ENCODE results near the gene SULT1A2. TPM values are rescaled to one million over a fixed set of nuclear protein-coding genes. Genes with fewer than 3 reads are reported as not detected.

SULT1A2 gene
- total RNA-seq, 1 experiment from 2014 or later: not detected

DNA sequence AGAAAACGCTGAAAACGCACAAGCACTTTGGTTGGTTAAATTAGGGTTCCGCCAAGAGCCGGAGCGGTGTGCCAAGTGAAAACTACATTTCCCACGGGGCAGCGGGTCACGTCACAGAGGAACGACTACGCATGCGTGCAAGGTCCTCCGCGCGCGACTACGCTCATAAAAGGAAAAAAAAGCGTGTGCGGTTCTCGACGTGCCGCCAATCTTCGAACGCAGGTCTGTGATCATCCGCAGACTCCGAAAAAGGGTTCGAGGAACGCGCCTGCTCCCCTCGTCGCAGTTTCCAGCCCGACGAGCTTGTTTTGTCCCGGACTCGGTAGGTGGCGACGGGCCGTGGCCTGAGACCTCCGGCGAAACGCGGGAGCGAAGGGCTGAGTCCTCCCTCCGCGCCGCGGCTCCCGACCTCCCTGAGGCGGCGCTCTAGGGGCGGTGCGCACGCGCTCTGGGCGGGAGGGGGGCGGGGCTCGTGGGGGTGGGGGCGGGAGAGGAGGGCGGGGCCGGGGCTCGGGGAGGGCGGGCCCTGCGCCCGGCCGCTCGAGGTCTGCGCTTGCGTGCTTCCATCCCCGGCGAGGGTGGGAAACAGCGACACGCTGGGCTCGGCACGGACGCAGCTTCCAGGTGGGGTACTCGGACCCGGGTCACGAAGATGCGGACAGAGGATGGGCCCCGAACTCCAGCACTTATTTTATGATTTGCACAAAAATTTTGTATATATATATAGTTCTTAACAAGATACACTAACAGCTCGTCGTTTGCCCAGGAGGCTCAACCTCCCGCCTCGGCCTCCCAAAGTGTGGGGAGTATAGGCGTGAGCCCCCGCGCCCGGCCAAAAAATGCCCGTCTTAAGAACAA, 42.8 kb downstream of the SULT1A2 start, which contains the start of gene SGF29:
Gene SGF29, plus strand, starts transcription at position 145 of the 858 bp plus-strand sequence. CDS start 27,150 bp downstream, outside the sequence.
- peak; percentile 94 for ATAC-seq
- ChIA-PET CTCF (interaction anchor here (0.7 to 1.0 kb wide), 2 partner anchors 62 to 362 kb away, joined by 3 to 11 read pairs; no protein-coding TSS in a partner anchor), POLR2A (interaction anchor here (0.8 kb wide), 1 partner anchor 15 kb away, joined by 7 read pairs; the partner anchor contains the start of gene NUPR1)
- DNase-seq (ENCODE audit: low read depth, low spot score): peak; percentile 85
- no peaks in the 10 kb centered on the region for H3K36me3 ChIP-seq (ENCODE audit: control insufficient read depth, insufficient read depth, low read length)
- intact Hi-C loops (cut with micrococcal nuclease; ENCODE audit: unreplicated experiment): no loop called here
- TF ChIP-seq, protein P1, sequence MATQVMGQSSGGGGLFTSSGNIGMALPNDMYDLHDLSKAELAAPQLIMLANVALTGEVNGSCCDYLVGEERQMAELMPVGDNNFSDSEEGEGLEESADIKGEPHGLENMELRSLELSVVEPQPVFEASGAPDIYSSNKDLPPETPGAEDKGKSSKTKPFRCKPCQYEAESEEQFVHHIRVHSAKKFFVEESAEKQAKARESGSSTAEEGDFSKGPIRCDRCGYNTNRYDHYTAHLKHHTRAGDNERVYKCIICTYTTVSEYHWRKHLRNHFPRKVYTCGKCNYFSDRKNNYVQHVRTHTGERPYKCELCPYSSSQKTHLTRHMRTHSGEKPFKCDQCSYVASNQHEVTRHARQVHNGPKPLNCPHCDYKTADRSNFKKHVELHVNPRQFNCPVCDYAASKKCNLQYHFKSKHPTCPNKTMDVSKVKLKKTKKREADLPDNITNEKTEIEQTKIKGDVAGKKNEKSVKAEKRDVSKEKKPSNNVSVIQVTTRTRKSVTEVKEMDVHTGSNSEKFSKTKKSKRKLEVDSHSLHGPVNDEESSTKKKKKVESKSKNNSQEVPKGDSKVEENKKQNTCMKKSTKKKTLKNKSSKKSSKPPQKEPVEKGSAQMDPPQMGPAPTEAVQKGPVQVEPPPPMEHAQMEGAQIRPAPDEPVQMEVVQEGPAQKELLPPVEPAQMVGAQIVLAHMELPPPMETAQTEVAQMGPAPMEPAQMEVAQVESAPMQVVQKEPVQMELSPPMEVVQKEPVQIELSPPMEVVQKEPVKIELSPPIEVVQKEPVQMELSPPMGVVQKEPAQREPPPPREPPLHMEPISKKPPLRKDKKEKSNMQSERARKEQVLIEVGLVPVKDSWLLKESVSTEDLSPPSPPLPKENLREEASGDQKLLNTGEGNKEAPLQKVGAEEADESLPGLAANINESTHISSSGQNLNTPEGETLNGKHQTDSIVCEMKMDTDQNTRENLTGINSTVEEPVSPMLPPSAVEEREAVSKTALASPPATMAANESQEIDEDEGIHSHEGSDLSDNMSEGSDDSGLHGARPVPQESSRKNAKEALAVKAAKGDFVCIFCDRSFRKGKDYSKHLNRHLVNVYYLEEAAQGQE (IDR thresholded peaks at IDR 0.05; ENCODE audit: insufficient read depth in 1 of 2, low read depth in 2 of 2, low read length in 1 of 2): no peak
- TF ChIP-seq, protein P2, sequence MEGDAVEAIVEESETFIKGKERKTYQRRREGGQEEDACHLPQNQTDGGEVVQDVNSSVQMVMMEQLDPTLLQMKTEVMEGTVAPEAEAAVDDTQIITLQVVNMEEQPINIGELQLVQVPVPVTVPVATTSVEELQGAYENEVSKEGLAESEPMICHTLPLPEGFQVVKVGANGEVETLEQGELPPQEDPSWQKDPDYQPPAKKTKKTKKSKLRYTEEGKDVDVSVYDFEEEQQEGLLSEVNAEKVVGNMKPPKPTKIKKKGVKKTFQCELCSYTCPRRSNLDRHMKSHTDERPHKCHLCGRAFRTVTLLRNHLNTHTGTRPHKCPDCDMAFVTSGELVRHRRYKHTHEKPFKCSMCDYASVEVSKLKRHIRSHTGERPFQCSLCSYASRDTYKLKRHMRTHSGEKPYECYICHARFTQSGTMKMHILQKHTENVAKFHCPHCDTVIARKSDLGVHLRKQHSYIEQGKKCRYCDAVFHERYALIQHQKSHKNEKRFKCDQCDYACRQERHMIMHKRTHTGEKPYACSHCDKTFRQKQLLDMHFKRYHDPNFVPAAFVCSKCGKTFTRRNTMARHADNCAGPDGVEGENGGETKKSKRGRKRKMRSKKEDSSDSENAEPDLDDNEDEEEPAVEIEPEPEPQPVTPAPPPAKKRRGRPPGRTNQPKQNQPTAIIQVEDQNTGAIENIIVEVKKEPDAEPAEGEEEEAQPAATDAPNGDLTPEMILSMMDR (IDR thresholded peaks at IDR 0.05): peak; percentile 68; the same call in 1 of the 2 replicates
- TF ChIP-seq SIN3A (IDR thresholded peaks at IDR 0.05; ENCODE audit: borderline replicate concordance, insufficient read depth, low read depth, low read length) (peak; percentile 69; the same call in 1 of the 2 replicates), POLR2AphosphoS5 (IDR thresholded peaks at IDR 0.05; ENCODE audit: low read depth, low read length) (peak; percentile 99), TCF7L2 (IDR thresholded peaks at IDR 0.05; ENCODE audit: low read depth, low read length) (peak; percentile 77)
- no peaks in the 10 kb centered on the region for H3K9me3 ChIP-seq (ENCODE audit: control insufficient read depth, insufficient read depth, low read depth, low read length)
- in situ Hi-C loops (cut with HindIII; ENCODE audit: low pct_unique_long_range_greater_than_20kb, low sequenced_read_pairs): no loop called here
- H3K27me3 ChIP-seq (ENCODE audit: control insufficient read depth, insufficient read depth, low read length): no peaks in the 10 kb centered on the region
- H3K4me3 ChIP-seq (ENCODE audit: low read depth in 2 of 2, low read length in 2 of 2): peak within 1 kb of the TSS; percentile 63 to 85
- H3K4me1 ChIP-seq (ENCODE audit: control insufficient read depth, insufficient read depth, low read length): peaks cover 6% of the 10 kb centered on the region
- peak within 1 kb of the TSS; percentile 92 for H3K27ac ChIP-seq (ENCODE audit: low read length)
- BruUV-seq (replicated peaks): TSS peak; percentile 99

DNA sequence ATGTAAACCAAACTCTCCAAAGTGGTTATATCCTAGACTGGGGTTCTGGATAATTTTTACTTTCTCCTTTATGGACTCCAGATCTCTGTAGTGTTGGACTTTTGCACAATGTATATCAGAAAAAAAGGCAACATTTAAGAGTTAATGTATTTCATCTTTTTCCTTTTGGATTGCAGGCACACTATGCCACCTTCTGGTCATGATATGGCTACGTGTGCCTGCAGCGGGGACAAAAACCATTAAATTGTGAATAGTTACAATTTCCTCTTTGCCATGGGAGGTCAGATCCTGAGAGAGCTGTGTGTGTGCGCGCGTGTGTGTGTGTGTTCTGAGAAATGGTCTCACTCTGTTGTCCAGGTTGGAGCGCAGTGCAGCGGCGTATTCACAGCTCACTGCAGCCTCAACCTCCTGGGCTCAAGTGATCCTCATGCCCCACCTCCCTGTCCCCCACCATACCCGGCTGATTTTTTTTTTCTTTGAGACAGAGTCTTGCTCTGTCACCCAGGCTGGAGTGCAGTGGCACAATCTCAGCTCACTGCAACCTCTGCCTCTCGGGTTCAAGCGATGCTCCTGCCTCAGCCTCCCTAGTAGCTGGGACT, 47.5 kb downstream of the SULT1A2 start:
- H3K27ac ChIP-seq (ENCODE audit: low read length): no peak overlapping the region
- POLR2A ChIA-PET: interaction anchor here (0.6 kb wide), 1 partner anchor 51 kb away, joined by 4 read pairs; no protein-coding TSS in a partner anchor
- no peaks in the 10 kb centered on the region for H3K9me3 ChIP-seq (ENCODE audit: control insufficient read depth, insufficient read depth, low read depth, low read length)
- no peak for ATAC-seq
- CTCF ChIA-PET: interaction anchor here (0.6 to 0.7 kb wide), 3 partner anchors 225 to 611 kb away, joined by 3 to 5 read pairs (median 4); no protein-coding TSS in a partner anchor
- no peak for DNase-seq (ENCODE audit: low read depth, low spot score)
- BruUV-seq (replicated peaks): no TSS peak
- H3K4me3 ChIP-seq (ENCODE audit: low read depth in 2 of 2, low read length in 2 of 2): no peak overlapping the region
- intact Hi-C loops (cut with micrococcal nuclease; ENCODE audit: unreplicated experiment): no loop called here
- H3K36me3 ChIP-seq (ENCODE audit: control insufficient read depth, insufficient read depth, low read length): no peaks in the 10 kb centered on the region
- in situ Hi-C loops (cut with HindIII; ENCODE audit: low pct_unique_long_range_greater_than_20kb, low sequenced_read_pairs): no loop called here
- no peak for TF ChIP-seq POLR2AphosphoS5 (IDR thresholded peaks at IDR 0.05; ENCODE audit: low read depth, low read length)
- TF ChIP-seq, protein P2 (IDR thresholded peaks at IDR 0.05): peak; percentile 44
- no peaks in the 10 kb centered on the region for H3K27me3 ChIP-seq (ENCODE audit: control insufficient read depth, insufficient read depth, low read length)
- no peaks in the 10 kb centered on the region; the same call in none of the 2 replicates for H3K4me1 ChIP-seq (ENCODE audit: control insufficient read depth, insufficient read depth, low read length)

Measured in Panc1 (cell line).